HCT116 (cell line): ENCODE data around the gene TLE5. TPM values are rescaled to one million over a fixed set of nuclear protein-coding genes. Genes with fewer than 3 reads are reported as not detected.

Experiments
- ATAC-seq: fragments of 200-7000 bp; cut with Tn5 transposase; 2 replicates; pipeline ENCODE4 v1.9.1; 2020; ENCODE audit warnings: mild to moderate bottlenecking, moderate library complexity
- BruUV-seq: library from RNA; stranded (reverse); fragments of 400-500 nt; replicated peaks from 2 replicates; lab custom pipeline; 2021; lab: Mats Ljungman, UMichigan
- CTCF ChIA-PET: fragments of 300-600 bp; sonication (Branson Sonifier 250); formaldehyde crosslinking; loops from one replicate; lab custom pipeline; 2021; ENCODE audit warnings: antibody characterized with exemption; lab: Charles Lee
- POLR2A ChIA-PET: fragments of 300-600, 350-600 bp; sonication (Branson Sonifier 250); formaldehyde crosslinking; loops from one replicate; lab custom pipeline; 2021; ENCODE audit warnings: antibody characterized with exemption; lab: Charles Lee
- RAD21 ChIA-PET, 2 experiments: fragments of 300-600 bp; sonication (Branson Sonifier 250); formaldehyde crosslinking; loops; one replicate each; lab custom pipeline; 2023; ENCODE audit warnings: low total read pairs in 2 of 2; ENCODE audit not compliant: uncharacterized antibody in 2 of 2, unreplicated experiment in 2 of 2, low non-redundant PET in 1 of 2; lab: Charles Lee
- DNase-seq: peaks from one replicate; pipeline ENCODE4 v3.0.0-alpha.2; 2010; ENCODE audit warnings: low read depth, low spot score
- H2AFZ ChIP-seq: fragments of 200-600 bp; shearing (Covaris generic), sonication (generic); 2 replicates; pipeline ENCODE4 v1.6.1; 2017; ENCODE audit warnings: low read depth, mixed run types, mixed read lengths, antibody characterized with exemption, low read length; ENCODE audit not compliant: poor library complexity, severe bottlenecking
- H3K27ac ChIP-seq: 2 replicates; pipeline ENCODE4 v1.5.1; 2012; ENCODE audit warnings: low read depth, low read length
- H3K27me3 ChIP-seq: fragments of 200-600 bp; sonication (generic); 2 replicates; pipeline ENCODE4 v1.6.1; 2016; ENCODE audit warnings: mixed run types, low read length, mixed read lengths; ENCODE audit not compliant: insufficient read depth
- H3K36me3 ChIP-seq, 2 experiments: fragments of 200-500 bp in 1 of 2; fragments of 200-600 bp in 1 of 2; sonication (Bioruptor generic) in 1 of 2; sonication (generic) in 1 of 2; 2 replicates each; pipeline versions ENCODE4 v1.5.1 to v1.6.1; 2014 to 2016; ENCODE audit warnings: low read length in 2 of 2, inconsistent platforms in 1 of 2, mixed read lengths in 1 of 2, mixed run types in 1 of 2; ENCODE audit not compliant: insufficient read depth in 2 of 2, control insufficient read depth in 1 of 2
- H3K4me1 ChIP-seq, 2 experiments: fragments of 200-600 bp in 1 of 2; sonication (generic) in 1 of 2; 2 replicates each; pipeline versions ENCODE4 v1.5.1 to v1.6.1; 2012 to 2017; ENCODE audit warnings: low read length in 2 of 2, inconsistent platforms in 1 of 2, mild to moderate bottlenecking in 1 of 2, mixed read lengths in 1 of 2, mixed run types in 1 of 2, moderate library complexity in 1 of 2; ENCODE audit not compliant: insufficient read depth in 2 of 2, control insufficient read depth in 1 of 2
- H3K4me2 ChIP-seq: fragments of 200-600 bp; sonication (generic); 2 replicates; pipeline ENCODE4 v1.6.1; 2017; ENCODE audit warnings: mixed run types, low read length, mixed read lengths
- H3K4me3 ChIP-seq, 2 experiments: fragments of 200-600 bp in 1 of 2; sonication (generic) in 1 of 2; replicated peaks in 1 of 2; 2 replicates each; pipeline ENCODE4 v1.5.1; 2011 to 2016; ENCODE audit warnings: low read length in 2 of 2, control low read depth in 1 of 2, low read depth in 1 of 2, mild to moderate bottlenecking in 1 of 2, mixed read lengths in 1 of 2, mixed run types in 1 of 2
- H3K79me2 ChIP-seq: fragments of 200-600 bp; sonication (generic); 2 replicates; pipeline ENCODE4 v1.6.1; 2017; ENCODE audit warnings: mild to moderate bottlenecking, mixed run types, low read length, moderate library complexity, mixed read lengths; ENCODE audit not compliant: insufficient read depth
- H3K9ac ChIP-seq: fragments of 200-600 bp; sonication (generic); 2 replicates; pipeline ENCODE4 v1.6.1; 2016; ENCODE audit warnings: low read length, mixed read lengths
- H3K9me2 ChIP-seq: fragments of 200-600 bp; sonication (generic), shearing (Covaris generic); 2 replicates; pipeline ENCODE4 v1.6.1; 2017; ENCODE audit warnings: mixed run types, mild to moderate bottlenecking, moderate library complexity; ENCODE audit not compliant: insufficient read depth
- H3K9me3 ChIP-seq, 2 experiments: fragments of 200-500 bp in 1 of 2; fragments of 200-600 bp in 1 of 2; sonication (Bioruptor generic) in 1 of 2; sonication (generic) in 1 of 2; 2 replicates each; pipeline ENCODE4 v1.6.1; 2014 to 2017; ENCODE audit warnings: low read length in 2 of 2, mixed read lengths in 2 of 2, inconsistent platforms in 1 of 2, low read depth in 1 of 2, mild to moderate bottlenecking in 1 of 2, mixed run types in 1 of 2, moderate library complexity in 1 of 2; ENCODE audit not compliant: control insufficient read depth in 1 of 2, insufficient read depth in 1 of 2
- H4K20me1 ChIP-seq: fragments of 200-600 bp; sonication (generic), shearing (Covaris generic); 2 replicates; pipeline ENCODE4 v1.6.1; 2017; ENCODE audit warnings: mixed run types, mild to moderate bottlenecking, moderate library complexity; ENCODE audit not compliant: insufficient read depth
- ATF3 ChIP-seq: IDR thresholded peaks from 2 replicates; pipeline ENCODE4 v1.6.1; 2012
- CBX3 ChIP-seq: IDR thresholded peaks from 2 replicates; pipeline ENCODE4 v1.6.1; 2012; ENCODE audit warnings: low read depth
- EGR1 ChIP-seq: IDR thresholded peaks from 2 replicates; pipeline ENCODE4 v1.6.1; 2012; ENCODE audit warnings: low read depth
- ELF1 ChIP-seq: IDR thresholded peaks from 2 replicates; pipeline ENCODE4 v1.6.1; 2012; ENCODE audit warnings: low read depth, borderline replicate concordance
- EZH2phosphoT487 ChIP-seq: fragments of 200-600 bp; IDR thresholded peaks from 2 replicates; pipeline ENCODE4 v1.6.1; 2018; ENCODE audit warnings: antibody characterized with exemption, borderline replicate concordance
- FOSL1 ChIP-seq: IDR thresholded peaks from 2 replicates; pipeline ENCODE4 v1.6.1; 2012; ENCODE audit warnings: low read depth
- JUND ChIP-seq: IDR thresholded peaks from 2 replicates; pipeline ENCODE4 v1.6.1; 2012
- POLR2A ChIP-seq: IDR thresholded peaks from 2 replicates; pipeline ENCODE4 v1.7.0; 2011; ENCODE audit warnings: borderline replicate concordance; ENCODE audit not compliant: insufficient read depth, insufficient read length; ENCODE audit errors: extremely low read depth
- POLR2AphosphoS5 ChIP-seq: IDR thresholded peaks from 2 replicates; pipeline ENCODE4 v1.6.1; 2011; ENCODE audit warnings: mild to moderate bottlenecking, low read depth, low read length, moderate library complexity
- RAD21 ChIP-seq: IDR thresholded peaks from 2 replicates; pipeline ENCODE4 v1.6.1; 2012; ENCODE audit warnings: low read depth, mild to moderate bottlenecking
- SIN3A ChIP-seq: IDR thresholded peaks from 2 replicates; pipeline ENCODE4 v1.6.1; 2012; ENCODE audit warnings: low read depth
- SP1 ChIP-seq: IDR thresholded peaks from 2 replicates; pipeline ENCODE4 v1.6.1; 2012; ENCODE audit warnings: low read depth
- SRF ChIP-seq: IDR thresholded peaks from 2 replicates; pipeline ENCODE4 v1.6.1; 2012; ENCODE audit warnings: low read depth
- TCF7L2 ChIP-seq: IDR thresholded peaks from 2 replicates; pipeline ENCODE4 v1.7.0; 2011; ENCODE audit warnings: borderline replicate concordance, inconsistent platforms; ENCODE audit not compliant: insufficient read depth, insufficient read length; ENCODE audit errors: extremely low read depth
- YY1 ChIP-seq: IDR thresholded peaks from 2 replicates; pipeline ENCODE4 v1.6.1; 2011; ENCODE audit warnings: low read length, low read depth, moderate library complexity, mild to moderate bottlenecking; ENCODE audit not compliant: insufficient replicate concordance; ENCODE audit errors: extremely low read depth
- ZFX ChIP-seq: fragments of 450-650 bp; IDR thresholded peaks from 2 replicates; pipeline ENCODE4 v1.6.1; 2017
- intact Hi-C: fragments of 100-400 bp; cut with micrococcal nuclease; formaldehyde crosslinking; loops from 2 replicates; pipeline ENCODE4 v1.10.0; 2022
- total RNA-seq: library from RNA; stranded (reverse); gene quantifications from one replicate; pipeline ENCODE4 v1.2.1, GENCODE V29; 2021; ENCODE audit not compliant: unreplicated experiment
- TF ChIP-seq, protein P1 (sequence below), 3 experiments: fragments of 200-600 bp in 1 of 3; sonication (generic) in 1 of 3; IDR thresholded peaks in 2 of 3; conservative IDR thresholded peaks in 1 of 3; 2 replicates each; pipeline ENCODE4 v1.5.1; 2012 to 2017; ENCODE audit warnings: low read depth in 2 of 3, low read length in 2 of 3, antibody characterized with exemption in 1 of 3, borderline replicate concordance in 1 of 3, control low read depth in 1 of 3, mild to moderate bottlenecking in 1 of 3, mixed read lengths in 1 of 3, mixed run types in 1 of 3, moderate library complexity in 1 of 3; ENCODE audit not compliant: insufficient read depth in 1 of 3
- TF ChIP-seq, protein P2 (sequence below): IDR thresholded peaks from 2 replicates; pipeline ENCODE4 v1.6.1; 2011; ENCODE audit warnings: mild to moderate bottlenecking, low read length, moderate library complexity; ENCODE audit not compliant: insufficient replicate concordance; ENCODE audit errors: extremely low read depth

The TLE5 gene
- total RNA-seq, 1 experiment from 2014 or later = 263 TPM

DNA sequence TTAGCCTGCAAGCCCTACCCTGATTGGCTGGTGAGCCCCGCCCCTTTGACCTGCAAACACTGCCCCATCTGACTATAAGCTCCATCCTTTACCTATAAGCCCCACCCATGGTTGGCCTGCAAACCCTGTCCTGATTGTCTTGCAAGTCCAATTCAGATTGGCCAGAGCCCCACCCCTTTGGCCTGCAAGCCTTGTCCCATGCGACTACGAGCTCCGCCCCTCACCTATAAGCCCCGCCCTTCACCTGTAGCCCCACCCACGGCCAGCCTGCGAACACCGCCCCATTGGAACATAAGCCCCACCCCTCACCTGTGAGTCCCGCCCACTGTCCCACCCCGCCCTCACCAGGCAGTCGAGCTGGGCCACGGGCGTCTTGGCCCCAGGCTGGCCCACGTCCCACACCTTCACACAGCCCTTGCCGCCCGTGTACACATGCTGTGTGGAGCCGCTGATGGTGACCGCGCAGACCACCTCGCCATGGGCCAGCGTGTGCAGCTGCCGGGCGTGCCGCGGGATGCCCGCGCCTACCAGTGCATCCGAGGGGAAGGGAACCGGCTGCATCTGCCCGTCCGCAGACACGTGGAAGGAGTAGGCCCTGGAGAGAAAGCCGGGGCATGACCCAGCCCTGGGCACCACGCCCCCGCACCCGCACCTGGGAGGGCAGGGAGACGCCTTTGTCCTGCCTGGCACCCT, 56.1 kb downstream of the TLE5 start:
- no peak overlapping the region for H3K9ac ChIP-seq
- no peaks in the 10 kb centered on the region for H3K9me2 ChIP-seq
- no TSS peak for BruUV-seq
- no peaks in the 10 kb centered on the region for H3K79me2 ChIP-seq
- H4K20me1 ChIP-seq = no peaks in the 10 kb centered on the region
- CTCF ChIA-PET = interaction anchor here (1.0 kb wide), 1 partner anchor 55 kb away, joined by 3 read pairs; no protein-coding TSS in a partner anchor
- DNase-seq = peak; percentile 69
- H2AFZ ChIP-seq = no peak overlapping the region
- H3K4me2 ChIP-seq = no peak overlapping the region
- H3K27me3 ChIP-seq = no peaks in the 10 kb centered on the region
- intact Hi-C loops = no loop called here
- RAD21 ChIA-PET = no interaction called here
- H3K9me3 ChIP-seq = no peaks in the 10 kb centered on the region
- POLR2A ChIA-PET = interaction anchor here (1.1 to 1.7 kb wide), 2 partner anchors 23 to 29 kb away, joined by 3 to 5 read pairs; partner anchors contain the start of gene TLE6
- no peak for TF ChIP-seq ELF1
- TF ChIP-seq SIN3A = no peak
- TF ChIP-seq, protein P1, sequence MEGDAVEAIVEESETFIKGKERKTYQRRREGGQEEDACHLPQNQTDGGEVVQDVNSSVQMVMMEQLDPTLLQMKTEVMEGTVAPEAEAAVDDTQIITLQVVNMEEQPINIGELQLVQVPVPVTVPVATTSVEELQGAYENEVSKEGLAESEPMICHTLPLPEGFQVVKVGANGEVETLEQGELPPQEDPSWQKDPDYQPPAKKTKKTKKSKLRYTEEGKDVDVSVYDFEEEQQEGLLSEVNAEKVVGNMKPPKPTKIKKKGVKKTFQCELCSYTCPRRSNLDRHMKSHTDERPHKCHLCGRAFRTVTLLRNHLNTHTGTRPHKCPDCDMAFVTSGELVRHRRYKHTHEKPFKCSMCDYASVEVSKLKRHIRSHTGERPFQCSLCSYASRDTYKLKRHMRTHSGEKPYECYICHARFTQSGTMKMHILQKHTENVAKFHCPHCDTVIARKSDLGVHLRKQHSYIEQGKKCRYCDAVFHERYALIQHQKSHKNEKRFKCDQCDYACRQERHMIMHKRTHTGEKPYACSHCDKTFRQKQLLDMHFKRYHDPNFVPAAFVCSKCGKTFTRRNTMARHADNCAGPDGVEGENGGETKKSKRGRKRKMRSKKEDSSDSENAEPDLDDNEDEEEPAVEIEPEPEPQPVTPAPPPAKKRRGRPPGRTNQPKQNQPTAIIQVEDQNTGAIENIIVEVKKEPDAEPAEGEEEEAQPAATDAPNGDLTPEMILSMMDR (IDR thresholded peaks at IDR 0.05 in 2 of 3, conservative IDR thresholded peaks at IDR 0.05 in 1 of 3; ENCODE audit: borderline replicate concordance in 1 of 3, insufficient read depth in 1 of 3, low read depth in 2 of 3, low read length in 2 of 3) = no peak
- TF ChIP-seq SP1 = no peak
- TF ChIP-seq TCF7L2 = no peak
- TF ChIP-seq EZH2phosphoT487 = no peak
- TF ChIP-seq, protein P2, sequence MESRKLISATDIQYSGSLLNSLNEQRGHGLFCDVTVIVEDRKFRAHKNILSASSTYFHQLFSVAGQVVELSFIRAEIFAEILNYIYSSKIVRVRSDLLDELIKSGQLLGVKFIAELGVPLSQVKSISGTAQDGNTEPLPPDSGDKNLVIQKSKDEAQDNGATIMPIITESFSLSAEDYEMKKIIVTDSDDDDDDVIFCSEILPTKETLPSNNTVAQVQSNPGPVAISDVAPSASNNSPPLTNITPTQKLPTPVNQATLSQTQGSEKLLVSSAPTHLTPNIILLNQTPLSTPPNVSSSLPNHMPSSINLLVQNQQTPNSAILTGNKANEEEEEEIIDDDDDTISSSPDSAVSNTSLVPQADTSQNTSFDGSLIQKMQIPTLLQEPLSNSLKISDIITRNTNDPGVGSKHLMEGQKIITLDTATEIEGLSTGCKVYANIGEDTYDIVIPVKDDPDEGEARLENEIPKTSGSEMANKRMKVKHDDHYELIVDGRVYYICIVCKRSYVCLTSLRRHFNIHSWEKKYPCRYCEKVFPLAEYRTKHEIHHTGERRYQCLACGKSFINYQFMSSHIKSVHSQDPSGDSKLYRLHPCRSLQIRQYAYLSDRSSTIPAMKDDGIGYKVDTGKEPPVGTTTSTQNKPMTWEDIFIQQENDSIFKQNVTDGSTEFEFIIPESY = no peak
- no peak for TF ChIP-seq JUND
- TF ChIP-seq EGR1 = no peak
- TF ChIP-seq FOSL1 = no peak
- no peak for TF ChIP-seq YY1
- TF ChIP-seq ATF3 = no peak
- no peak for TF ChIP-seq ZFX
- TF ChIP-seq RAD21 = no peak
- TF ChIP-seq POLR2A = no peak
- no peak for TF ChIP-seq CBX3
- no peak for TF ChIP-seq POLR2AphosphoS5
- TF ChIP-seq SRF = no peak
- H3K4me1 ChIP-seq = peaks cover 0 to 3% of the 10 kb centered on the region in 2 experiments; a peak in 1 of 4 replicates
- ATAC-seq = peak; percentile 97
- H3K4me3 ChIP-seq = no peak overlapping the region
- H3K27ac ChIP-seq = no peak overlapping the region
- H3K36me3 ChIP-seq = no peaks in the 10 kb centered on the region; a peak in 1 of 4 replicates
